ENCODE results near the gene TRIO.
A peak's percentile ranks its signal among the peaks of the same experiment; 100 is the strongest.

TRIO gene

GRCh38 chr5:14187660-14188059 lies 44.5 kb downstream of the TRIO start:
- no peak overlapping the region for H3K4me3 ChIP-seq (ENCODE audit: low read depth, low read length)
- no peak for TF ChIP-seq CTCF (conservative IDR thresholded peaks at IDR 0.05; ENCODE audit: low read depth, low read length)
- peak; percentile 67 for DNase-seq (ENCODE audit: low read depth)

- no peak for TF ChIP-seq CTCF (conservative IDR thresholded peaks at IDR 0.05; ENCODE audit: low read depth, low read length)
- no peak for DNase-seq (ENCODE audit: low read depth)
These were observed 45.6 kb downstream of the TRIO start for GRCh38 chr5:14188778-14189177.

GRCh38 chr5:14189680-14190079 lies 46.5 kb downstream of the TRIO start:
- H3K4me3 ChIP-seq (ENCODE audit: low read depth, low read length): no peak overlapping the region
- no peak for DNase-seq (ENCODE audit: low read depth)
- no peak for TF ChIP-seq CTCF (conservative IDR thresholded peaks at IDR 0.05; ENCODE audit: low read depth, low read length)

More at GRCh38 chr5:14188778-14189177, 45.6 kb downstream of the TRIO start:
- no peak overlapping the region for H3K4me3 ChIP-seq (ENCODE audit: low read depth, low read length)

- DNase-seq (ENCODE audit: low read depth): peak; percentile 98
These were observed 47.3 kb downstream of the TRIO start for GRCh38 chr5:14190194-14191164.

GRCh38 chr5:14191325-14191724 lies 48.2 kb downstream of the TRIO start:
- DNase-seq (ENCODE audit: low read depth): no peak
- no peak for TF ChIP-seq CTCF (conservative IDR thresholded peaks at IDR 0.05; ENCODE audit: low read depth, low read length)
- no peak overlapping the region for H3K4me3 ChIP-seq (ENCODE audit: low read depth, low read length)

More at GRCh38 chr5:14190194-14191164, 47.3 kb downstream of the TRIO start:
- TF ChIP-seq CTCF (conservative IDR thresholded peaks at IDR 0.05; ENCODE audit: low read depth, low read length): no peak
- peak overlapping the region; percentile 1 for H3K4me3 ChIP-seq (ENCODE audit: low read depth, low read length)

- peak; percentile 81 for DNase-seq (ENCODE audit: low read depth)
- TF ChIP-seq CTCF (conservative IDR thresholded peaks at IDR 0.05; ENCODE audit: low read depth, low read length): no peak
- H3K4me3 ChIP-seq (ENCODE audit: low read depth, low read length): no peak overlapping the region
These were observed 50.4 kb downstream of the TRIO start for GRCh38 chr5:14193496-14193895.

Measured in choroid plexus epithelial cell (primary cell).